Measurements from ENCODE around the gene CHRNA9.
"Not testable (repeated sequence)": the region's sequence is repeated elsewhere in the genome, so short reads cannot be mapped to it uniquely, and the experiment has no call there.

CHRNA9 gene

GRCh38 chr4:40380647-40381046, 45.5 kb downstream of the CHRNA9 start:
- no peak for DNase-seq (ENCODE audit: low spot score)

- DNase-seq (ENCODE audit: low spot score), result no peak
Measured at GRCh38 chr4:40388239-40388638, 53.1 kb downstream of the CHRNA9 start.

GRCh38 chr4:40389986-40390385, 54.9 kb downstream of the CHRNA9 start:
- DNase-seq (ENCODE audit: low spot score), result no peak

GRCh38 chr4:40392241-40392640, 57.1 kb downstream of the CHRNA9 start:
- not testable (repeated sequence) for DNase-seq (ENCODE audit: low spot score)

- DNase-seq (ENCODE audit: low spot score), result no peak
Measured at GRCh38 chr4:40394236-40394635, 59.1 kb downstream of the CHRNA9 start.

- DNase-seq (ENCODE audit: low spot score), result no peak
Measured at GRCh38 chr4:40395166-40395900, 60.2 kb downstream of the CHRNA9 start.

- DNase-seq (ENCODE audit: low spot score), result no peak
Measured at GRCh38 chr4:40395908-40396793, 61.0 kb downstream of the CHRNA9 start.

- no peak for DNase-seq (ENCODE audit: low spot score)
Measured at GRCh38 chr4:40399578-40399977, 64.4 kb downstream of the CHRNA9 start.

GRCh38 chr4:40401096-40401495, 66.0 kb downstream of the CHRNA9 start:
- no peak for DNase-seq (ENCODE audit: low spot score)

- no peak for DNase-seq (ENCODE audit: low spot score)
Measured at GRCh38 chr4:40401631-40402030, 66.5 kb downstream of the CHRNA9 start.

- no peak for DNase-seq (ENCODE audit: low spot score)
Measured at GRCh38 chr4:40402556-40402955, 67.4 kb downstream of the CHRNA9 start.

- DNase-seq (ENCODE audit: low spot score), result no peak
Measured at GRCh38 chr4:40403081-40403480, 67.9 kb downstream of the CHRNA9 start.
